ENCODE data around the gene EPGN.

Gene EPGN

GRCh38 chr4:74344031-74344430 is 35.8 kb downstream of the EPGN start:
- no peak for FAIRE-seq

- FAIRE-seq = no peak
Observed at GRCh38 chr4:74353858-74354257, 45.6 kb downstream of the EPGN start.

GRCh38 chr4:74357965-74358364 is 49.7 kb downstream of the EPGN start:
- FAIRE-seq = no peak

- no peak for FAIRE-seq
Observed at GRCh38 chr4:74361671-74362070, 53.4 kb downstream of the EPGN start.

GRCh38 chr4:74362347-74362746 is 54.1 kb downstream of the EPGN start:
- no peak for FAIRE-seq

GRCh38 chr4:74364256-74364651 is 56.0 kb downstream of the EPGN start:
- FAIRE-seq = no peak

GRCh38 chr4:74364652-74365491 is 56.6 kb downstream of the EPGN start, which contains the start of gene EREG:
TSS of gene EREG (plus strand) at chr4:74365145. CDS start at chr4:74365309, 164 bp downstream.
- FAIRE-seq = no peak

- FAIRE-seq = no peak
Observed at GRCh38 chr4:74365761-74366160, 57.5 kb downstream of the EPGN start.
